GM19240 (cell line): ENCODE data around the gene DYNLRB2.

ENCODE experiments used
- DNase-seq: peaks from one replicate; pipeline ENCODE4 v3.0.0; 2011; ENCODE audit warnings: low spot score; ENCODE audit not compliant: insufficient read length

DYNLRB2 gene

GRCh38 chr16:80540516-80541305 is at the start of gene DYNLRB2:
DYNLRB2 (plus strand) TSS chr16:80540993; CDS start chr16:80541077, 84 bp downstream.
- DNase-seq = peak; percentile 72

DNA sequence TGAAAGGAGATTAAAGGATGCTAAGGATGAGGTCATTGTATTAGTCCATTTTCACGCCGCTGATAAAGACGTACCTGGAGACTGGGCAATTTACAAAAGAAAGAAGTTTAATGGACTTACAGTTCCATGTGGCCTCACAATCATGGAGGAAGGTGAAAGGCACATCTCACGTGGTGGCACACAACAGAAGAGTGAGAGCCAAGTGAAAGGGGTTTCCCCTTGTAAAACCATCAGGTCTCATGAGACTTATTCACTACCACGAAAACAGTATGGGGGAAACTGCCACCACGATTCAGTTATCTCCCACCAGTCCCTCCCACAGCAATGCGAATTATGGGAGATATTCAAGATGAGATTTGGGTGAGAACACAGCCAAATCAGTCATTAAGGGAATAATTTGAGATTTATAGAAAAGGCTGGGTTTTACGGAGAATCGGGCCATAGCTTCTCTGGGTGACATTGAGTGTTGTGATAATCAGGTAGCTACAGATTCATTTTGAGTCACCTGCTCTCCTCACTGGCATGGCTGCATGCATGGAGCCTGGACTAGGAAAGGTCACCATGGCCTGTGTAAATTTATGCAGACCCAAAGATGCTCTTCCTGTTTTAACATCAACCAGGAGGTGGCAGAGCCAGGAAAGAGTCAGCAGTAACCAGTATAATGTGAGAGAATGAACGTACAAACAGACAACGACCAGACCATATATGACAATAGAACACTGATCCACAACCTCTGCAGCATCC is 40.5 kb upstream of the DYNLRB2 start:
- DNase-seq = no peak

DNA sequence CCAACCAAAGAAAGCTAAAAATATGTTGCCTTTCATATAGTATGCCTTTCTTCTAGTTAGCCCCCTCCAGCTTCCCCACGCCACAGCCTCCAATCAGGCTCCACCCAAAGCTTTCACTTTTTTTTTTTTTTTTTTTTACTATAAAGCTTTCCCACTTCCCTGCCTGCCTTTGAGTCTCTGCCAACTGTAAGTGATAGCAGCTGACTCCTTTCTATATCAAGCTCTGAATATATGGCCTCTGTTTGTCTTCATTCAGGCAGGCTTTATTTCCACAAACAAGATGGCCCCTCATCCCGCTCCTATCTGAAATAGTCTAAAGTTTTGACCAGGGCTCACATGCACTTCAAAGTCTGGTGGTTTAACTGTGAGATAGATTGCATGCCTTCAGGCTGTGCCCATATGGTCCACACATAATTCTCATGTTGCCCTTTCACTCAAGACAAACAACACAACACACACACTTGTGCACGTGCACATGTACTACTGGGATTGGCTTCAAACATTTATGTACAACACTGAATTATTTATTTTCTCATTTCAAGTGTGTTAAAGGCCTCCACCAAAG is 39.8 kb upstream of the DYNLRB2 start:
- no peak for DNase-seq

DNA sequence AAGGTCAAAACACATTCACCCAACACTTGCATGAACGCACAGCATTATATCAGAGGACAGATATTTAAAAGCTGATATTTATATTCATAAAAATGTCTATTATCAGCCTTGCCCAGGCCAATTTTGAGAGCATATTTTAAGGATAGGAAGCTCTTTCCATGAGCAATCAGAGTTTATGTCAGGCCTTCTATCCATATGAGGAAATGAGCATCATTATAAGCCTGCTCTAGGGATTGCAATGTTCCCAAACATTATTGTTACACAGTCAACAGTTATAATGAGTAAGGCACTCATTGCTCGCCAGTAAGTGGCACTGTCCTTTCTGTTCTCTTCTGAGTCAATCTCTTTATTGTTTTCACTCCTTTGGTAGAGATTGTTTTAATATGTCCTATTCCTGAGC is 37.7 kb upstream of the DYNLRB2 start:
- no peak for DNase-seq

GRCh38 chr16:80507538-80507937 is 33.3 kb upstream of the DYNLRB2 start:
- no peak for DNase-seq

DNA sequence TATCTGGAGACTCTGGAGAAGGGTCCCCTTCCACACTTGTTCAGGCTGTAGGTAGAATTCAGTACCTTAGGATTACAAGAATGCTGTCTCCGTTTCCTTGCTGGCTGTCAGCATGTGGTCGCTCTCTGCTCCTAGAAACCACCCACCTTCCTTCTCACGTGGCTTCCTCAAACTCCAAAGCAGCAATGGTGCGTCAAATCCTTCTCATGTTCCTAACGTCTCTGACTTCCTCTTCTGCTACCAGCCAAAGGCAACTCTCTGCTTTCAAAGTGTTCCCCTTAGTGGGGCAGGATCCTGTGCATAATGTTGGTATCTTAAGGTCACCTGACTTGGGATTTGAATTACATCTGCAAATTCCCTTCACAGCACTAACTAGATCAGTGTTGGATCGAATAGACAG is 30.9 kb upstream of the DYNLRB2 start:
- DNase-seq = no peak

DNA sequence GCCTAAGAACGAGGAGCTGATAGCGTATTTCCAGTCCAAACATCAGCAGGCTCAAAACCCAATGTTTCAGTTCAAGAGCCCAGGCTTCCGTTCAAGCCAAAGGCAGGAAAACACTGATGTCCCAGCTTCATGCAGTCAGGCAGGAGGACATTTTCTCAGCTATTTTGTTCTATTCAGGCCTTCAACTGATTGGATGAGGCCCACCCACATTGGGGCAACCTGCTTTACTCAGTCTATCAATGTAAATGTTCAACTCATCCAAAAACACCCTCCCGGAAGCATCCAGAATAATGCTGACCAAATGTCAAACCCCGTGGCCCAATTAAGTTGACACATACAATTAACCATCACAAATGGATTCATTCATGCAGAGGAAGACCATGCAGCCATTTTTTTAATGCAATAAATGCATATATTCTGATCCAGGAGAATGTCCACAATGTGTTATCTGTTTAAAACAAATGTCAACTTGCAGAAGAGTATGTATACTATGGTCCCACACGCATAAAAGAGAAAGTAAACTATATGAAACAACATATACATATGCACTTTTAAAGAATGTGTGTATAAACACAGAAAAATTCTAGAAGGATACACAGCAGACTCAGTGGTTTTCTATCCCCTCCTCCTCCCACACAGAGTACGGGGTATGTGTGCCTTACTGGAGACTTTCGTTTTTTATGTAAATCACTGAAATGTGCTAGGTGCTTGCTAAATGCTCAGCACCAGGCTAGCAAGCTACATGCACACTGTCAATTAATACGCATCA is 28.8 kb upstream of the DYNLRB2 start:
- DNase-seq = no peak

- no peak for DNase-seq
Measured at GRCh38 chr16:80512593-80512853, 28.3 kb upstream of the DYNLRB2 start.

DNA sequence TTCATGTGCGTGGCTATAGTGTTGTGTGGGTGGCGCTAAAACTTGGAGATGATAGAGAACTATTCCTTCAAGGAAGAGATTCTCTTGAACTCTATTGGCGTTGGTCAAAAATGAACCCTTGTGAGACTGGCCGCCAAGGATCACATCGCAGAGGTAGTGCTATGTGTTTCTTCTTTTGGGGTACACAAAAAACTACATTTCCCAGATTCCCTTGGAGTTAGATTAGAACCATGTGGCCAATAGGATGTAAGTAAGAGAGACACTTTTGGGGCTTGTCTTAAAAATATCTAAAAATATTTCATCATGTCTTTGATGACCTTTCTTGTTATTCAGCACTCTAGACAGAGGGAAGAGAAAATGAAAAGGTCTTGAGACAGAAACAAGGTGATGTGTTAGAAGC is 25.4 kb upstream of the DYNLRB2 start:
- no peak for DNase-seq

GRCh38 chr16:80517846-80518245 is 22.9 kb upstream of the DYNLRB2 start:
- no peak for DNase-seq

GRCh38 chr16:80518436-80518835 is 22.4 kb upstream of the DYNLRB2 start:
- no peak for DNase-seq

- DNase-seq = no peak
Measured at GRCh38 chr16:80519189-80519588, 21.6 kb upstream of the DYNLRB2 start.

DNA sequence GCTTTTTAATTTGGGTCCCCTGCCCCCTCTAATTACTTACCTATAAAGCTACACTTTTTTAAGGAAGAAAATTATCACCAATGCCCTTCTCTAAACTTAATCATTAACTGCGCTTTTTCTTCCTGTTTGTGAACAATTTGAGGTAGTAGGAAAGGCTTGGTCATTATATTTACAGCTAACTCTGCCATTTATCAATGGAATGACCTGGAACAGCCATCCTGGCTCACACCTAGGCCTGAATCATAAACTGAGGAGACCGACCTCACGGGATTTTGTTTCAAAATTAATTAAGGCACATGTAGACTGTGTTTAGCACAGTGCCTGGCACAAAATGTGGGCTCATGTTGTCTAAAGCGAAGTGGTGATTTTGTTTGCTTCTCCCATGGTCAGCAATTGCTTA is 15.4 kb upstream of the DYNLRB2 start:
- no peak for DNase-seq

DNA sequence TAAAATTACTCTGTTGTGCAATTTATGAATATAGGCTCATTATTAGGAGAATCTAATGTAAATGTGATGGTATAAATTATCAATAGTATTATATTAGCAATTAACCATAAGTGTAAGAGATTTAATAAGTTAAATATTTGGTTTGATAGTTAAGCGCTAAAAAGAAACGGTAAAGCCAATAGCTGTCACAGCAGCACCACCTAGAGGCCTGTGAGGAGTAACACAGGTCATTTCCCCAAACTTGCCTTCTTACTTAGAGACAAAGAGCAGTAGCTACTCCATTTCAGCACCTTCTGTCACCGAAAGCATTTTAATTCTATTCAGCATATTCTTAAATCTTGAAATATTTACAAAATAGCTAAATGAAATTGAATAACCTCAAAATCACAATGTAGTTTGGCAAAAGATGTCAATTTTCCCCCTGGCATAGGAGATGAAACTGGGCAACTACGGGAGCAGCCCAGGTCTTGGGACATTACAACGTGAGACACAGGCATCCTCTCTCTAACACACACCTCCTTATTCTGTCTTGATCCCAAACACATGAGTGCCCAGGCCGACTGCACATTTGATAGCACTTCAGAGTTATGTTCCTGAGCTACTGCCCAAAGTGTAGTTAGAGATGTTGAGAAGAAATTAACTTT is 14.3 kb upstream of the DYNLRB2 start:
- DNase-seq = peak; percentile 31

- peak; percentile 10 for DNase-seq
Measured at GRCh38 chr16:80527297-80527696, 13.5 kb upstream of the DYNLRB2 start.

DNA sequence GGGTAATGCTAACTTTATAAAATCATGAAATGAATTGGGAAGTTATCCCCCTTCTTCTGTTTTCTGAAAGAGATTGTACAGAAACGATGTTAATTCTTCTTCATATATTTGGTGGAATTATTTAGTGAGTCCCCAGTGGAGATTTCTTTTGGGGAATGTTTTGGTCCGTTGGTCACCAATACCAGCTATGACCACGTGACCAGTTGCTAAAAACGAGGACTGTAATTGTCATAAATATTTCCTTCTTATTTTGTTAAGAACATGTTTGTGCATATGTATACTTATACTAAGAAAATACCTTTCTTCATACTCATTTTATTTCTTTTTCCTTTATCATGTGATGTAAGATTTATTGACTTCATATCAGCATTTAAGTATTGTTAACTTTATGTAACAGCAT is 10.3 kb upstream of the DYNLRB2 start:
- no peak for DNase-seq

DNA sequence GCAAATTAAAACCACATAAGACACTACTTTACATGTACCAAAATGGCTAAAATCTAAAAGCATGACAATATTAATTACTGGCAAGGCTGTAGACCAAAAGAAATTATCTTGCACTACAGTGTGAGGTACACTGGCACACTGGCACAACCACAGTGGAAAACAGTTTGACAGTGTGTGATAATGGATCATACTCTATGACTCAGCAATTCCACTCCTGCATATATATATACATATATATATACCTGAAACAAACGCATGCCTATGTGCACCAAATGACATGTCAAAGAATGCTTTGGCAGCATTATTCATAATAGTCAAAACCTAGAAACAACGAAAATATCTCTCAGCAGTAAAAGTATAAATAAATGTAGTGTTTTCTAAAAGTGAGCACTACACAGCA is 4.6 kb upstream of the DYNLRB2 start:
- no peak for DNase-seq

DNA sequence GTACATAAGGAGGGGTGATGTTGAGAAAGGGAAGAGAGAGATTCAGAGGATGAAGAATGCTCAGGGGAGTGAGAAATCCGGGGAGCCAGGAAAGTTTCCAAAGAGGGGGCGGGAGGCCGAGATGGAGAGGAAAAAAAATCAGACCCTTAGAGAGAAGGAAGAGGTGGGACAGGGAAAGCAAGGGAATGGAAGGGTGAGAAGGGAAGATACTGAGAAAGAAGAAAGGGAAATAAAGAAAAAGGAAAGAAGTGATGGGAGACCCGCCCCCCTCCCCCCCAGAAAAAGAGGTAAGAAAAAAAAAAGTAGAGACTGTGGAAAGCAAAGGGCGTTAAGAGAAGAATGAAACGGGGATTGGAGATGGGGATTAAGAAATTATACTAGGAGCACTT is 507 bp downstream of the DYNLRB2 start:
- no peak for DNase-seq

GRCh38 chr16:80543162-80543561 is 2.4 kb downstream of the DYNLRB2 start:
- no peak for DNase-seq

DNA sequence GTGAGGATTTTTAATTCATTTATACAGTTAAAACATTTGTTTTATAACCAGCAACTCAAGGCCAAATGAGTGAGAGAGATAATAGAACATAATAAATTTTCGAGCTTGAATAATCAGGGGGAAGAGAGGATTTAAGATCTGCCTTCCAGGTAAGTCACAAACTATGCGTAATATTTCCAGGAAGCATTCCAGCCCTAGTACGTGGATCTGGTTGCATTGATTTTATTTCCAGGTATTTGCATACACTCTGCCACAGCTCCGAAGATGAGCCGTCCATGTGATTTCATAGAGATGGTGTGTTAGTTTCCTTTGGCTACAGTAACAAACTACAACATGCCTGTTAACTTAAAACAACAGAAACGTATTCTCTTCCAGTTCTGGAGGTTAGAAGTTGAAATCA is 3.5 kb downstream of the DYNLRB2 start:
- DNase-seq = no peak

- DNase-seq = no peak
Measured at GRCh38 chr16:80546249-80546648, 5.5 kb downstream of the DYNLRB2 start.

DNA sequence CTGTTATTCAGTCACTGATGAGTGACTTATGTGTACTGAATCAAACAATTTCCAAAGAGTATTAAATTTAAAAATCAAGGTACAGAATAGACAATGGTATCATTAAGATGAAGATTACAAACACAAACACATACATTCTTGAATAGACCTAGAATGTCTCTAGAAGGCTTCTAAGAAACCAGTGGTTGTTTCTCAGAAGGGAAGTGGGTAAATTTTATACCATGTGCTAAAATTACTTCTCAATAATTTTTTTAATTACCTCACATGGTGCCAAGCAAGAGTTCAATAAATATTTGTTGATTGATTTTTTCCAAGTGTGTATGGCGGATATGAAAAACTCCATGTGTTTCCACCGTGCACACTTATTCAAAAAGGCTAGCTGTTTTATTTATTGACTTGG is 6.4 kb downstream of the DYNLRB2 start:
- no peak for DNase-seq
